ENCODE results near the gene C5orf46.
"Not testable (repeated sequence)": the region's sequence is repeated elsewhere in the genome, so short reads cannot be mapped to it uniquely, and the experiment has no call there.

Gene C5orf46

DNA sequence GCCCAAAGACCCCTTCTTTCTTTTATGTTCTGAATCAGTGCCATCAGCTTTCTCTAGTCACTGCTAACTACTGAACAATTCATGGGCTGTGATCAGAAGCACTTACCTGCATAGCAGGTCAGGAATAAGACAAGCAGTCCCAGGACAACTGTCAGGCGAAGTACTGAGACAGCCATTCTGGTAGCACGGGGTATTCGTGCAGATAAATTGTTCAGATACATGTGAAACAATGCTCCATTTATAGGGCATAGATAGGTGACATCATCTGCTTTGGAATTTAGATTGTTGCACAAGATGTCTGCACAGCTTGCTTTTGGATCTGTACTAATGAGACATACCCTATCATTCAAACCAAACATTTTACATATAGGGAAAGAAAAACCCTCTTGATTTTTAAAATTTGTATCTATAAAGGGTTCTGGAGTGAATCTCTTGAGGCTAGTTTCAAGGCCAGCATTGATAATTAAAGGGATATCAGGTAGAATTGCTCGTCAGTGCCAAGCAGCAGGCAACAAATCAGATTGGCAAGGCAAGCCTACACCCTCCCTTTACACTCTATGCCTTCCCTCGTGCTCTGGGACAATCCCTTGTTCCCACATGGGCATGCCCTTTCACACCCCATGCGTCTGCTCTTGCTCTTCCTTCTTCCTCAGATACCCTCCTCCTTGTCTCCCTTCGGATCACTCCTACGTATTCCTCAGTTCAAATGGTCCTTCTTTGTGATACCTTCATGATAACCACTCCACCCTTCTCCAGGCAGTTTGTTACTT is at the start of gene C5orf46:
C5orf46 (minus strand) TSS at position 213 of the 770 bp plus-strand sequence; CDS start at position 176, 37 bp downstream.
- DNase-seq = no peak

DNA sequence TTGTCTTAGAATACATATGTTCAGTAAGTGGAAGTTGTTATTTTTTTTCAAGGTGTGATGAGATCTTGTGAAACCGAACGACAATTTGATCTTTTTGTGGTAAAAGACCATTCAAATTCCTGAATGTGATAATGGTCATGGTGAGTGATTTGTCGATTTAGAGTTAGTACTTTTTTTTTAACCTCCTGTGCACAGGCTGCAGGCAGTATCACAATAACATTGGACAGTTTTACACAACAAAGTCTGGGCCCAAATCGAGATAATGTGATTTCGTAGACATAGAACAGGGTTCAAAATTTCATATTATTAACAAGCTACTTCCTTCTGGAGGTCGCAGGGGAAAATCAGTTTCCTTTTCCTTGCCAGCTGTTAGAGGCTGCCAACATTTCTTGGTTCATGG is 48.6 kb upstream of the C5orf46 start:
- no peak for DNase-seq

GRCh38 chr5:147949711-147950573 is 43.6 kb upstream of the C5orf46 start:
- DNase-seq = no peak

DNA sequence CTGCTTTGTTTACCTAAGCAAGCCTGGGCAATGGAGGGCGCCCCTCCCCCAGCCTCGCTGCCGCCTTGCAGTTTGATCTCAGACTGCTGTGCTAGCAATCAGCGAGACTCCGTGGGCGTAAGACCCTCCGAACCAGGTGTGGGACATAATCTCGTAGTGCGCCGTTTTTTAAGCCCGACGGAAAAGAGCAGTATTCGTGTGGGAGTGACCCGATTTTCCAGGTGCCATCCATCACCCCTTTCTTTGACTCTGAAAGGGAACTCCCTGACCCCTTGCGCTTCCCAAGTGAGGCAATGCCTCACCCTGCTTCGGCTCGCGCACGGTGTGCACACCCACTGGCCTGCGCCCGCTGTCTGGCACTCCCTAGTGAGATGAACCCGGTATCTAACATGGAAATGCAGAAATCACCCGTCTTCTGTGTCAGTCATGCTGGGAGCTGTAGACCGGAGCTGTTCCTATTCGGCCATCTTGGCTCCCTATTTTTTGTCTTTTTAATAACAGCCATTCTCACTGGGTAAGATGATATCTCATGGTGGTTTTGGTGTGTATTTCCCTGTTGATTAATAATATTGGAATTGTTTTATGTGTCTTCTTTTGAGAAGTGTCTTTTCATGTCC is 40.4 kb upstream of the C5orf46 start:
- not testable (repeated sequence) for DNase-seq

- no peak for DNase-seq
Observed at GRCh38 chr5:147939431-147940114, 33.2 kb upstream of the C5orf46 start.

GRCh38 chr5:147935032-147935431 is 28.7 kb upstream of the C5orf46 start:
- DNase-seq = no peak

DNA sequence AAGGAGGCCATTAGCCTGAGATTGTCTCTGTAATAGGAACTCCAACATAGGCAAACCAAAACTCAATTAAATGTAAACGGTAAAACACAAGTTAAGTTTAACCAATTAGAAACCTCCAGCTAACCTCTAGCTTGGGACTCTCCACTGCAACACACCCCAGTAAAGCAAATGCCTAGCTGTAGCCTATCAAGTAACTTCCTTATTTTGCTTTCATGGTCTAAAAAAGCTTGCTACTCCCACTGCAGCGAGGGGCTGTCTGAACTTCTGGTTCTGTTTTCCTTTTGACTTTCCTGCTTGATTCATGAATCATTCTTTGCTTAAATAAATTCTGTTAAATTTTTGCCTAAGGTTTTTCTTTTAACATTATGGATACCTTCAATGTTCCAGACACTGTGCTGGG is 24.4 kb upstream of the C5orf46 start:
- no peak for DNase-seq

DNA sequence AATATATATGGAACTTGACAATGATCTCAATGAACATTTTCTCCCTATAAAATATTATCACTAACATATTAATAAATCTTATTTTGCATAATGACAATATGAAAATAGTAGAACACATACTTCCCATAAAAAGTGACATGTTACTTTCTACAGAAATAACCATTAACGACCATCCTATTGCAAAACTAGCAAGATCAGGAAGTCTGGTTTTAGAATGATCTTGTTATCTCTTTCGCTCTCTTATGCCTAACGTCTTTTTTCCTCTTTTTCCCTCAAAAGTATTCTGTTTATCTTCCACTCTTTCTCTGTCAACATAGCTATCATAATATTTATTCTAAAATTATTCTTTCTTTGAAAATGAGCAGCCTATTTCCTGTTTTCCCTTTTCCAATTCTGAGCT is 21.6 kb upstream of the C5orf46 start:
- no peak for DNase-seq

- DNase-seq = no peak
Observed at GRCh38 chr5:147925020-147925419, 18.7 kb upstream of the C5orf46 start.

GRCh38 chr5:147921136-147921535 is 14.8 kb upstream of the C5orf46 start:
- DNase-seq = no peak

DNA sequence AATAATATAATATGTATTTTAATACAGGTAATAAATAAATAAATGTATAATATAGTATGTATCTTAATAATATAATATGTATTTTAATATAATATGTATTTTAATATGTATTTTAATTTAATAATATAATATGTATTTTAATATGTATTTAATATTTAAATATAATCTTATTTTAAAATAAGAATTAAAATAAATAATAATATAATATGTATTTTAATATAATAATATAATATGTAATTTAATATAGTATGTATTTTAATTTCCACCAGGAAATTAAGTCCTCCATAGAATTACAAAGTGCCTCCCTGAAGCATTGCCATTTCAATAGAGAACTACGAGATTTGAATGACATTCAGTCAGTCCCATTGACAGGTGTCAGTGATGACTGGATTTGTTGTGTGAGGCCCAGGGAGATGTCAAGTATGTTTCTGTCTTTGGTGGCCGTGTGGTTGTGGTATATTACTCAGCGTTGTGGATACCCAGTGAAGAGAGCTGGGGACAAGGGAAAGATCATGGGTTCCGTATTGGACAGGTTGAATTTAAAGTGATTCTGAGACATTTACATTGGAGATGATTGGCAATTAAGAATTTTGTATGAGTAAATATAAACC is 14.2 kb upstream of the C5orf46 start:
- DNase-seq = no peak

DNA sequence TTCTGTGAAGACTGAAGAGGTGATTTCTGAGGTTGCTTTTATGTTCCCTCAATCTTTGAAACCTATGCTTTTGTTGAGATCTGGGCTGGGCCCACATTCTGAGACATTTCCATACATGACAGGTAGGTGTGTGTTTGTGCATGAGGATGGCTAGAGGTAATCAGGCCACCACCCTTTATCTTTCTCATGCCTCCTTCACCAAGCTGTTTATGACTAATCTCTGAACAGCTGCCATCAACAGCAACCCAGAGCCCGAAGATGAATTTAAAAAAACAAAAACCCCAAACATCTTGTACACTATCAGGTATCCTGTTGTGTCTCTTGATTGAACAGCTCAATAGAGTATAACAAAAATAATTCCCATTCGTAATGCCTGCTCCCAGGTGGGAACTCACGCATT is 12.6 kb upstream of the C5orf46 start:
- DNase-seq = no peak

DNA sequence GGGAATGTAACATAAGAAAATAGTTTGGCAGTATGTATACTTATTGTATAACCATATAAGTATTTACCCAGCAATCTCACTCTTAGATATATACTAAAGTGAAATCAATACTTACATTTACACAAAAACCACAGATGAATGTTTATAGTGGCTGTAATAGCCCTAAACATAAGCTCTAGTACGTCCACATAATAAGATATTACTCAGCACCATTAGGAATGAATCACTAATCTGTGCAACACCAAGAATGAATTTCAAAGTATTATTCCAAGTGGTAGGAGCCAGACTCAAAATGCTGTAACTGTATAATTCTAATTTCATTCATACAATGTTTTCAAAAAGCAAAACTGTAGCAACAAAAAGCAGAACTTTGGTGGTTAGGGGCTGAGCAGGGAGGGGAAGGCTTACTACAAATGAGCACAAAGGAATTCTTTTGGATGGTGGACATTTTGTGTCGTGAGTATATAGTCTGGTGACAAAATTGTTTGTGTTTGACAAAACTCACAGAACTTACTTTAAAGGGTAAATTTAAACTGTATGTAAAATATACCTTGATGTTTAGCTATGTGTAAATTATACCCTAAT is 11.9 kb upstream of the C5orf46 start:
- DNase-seq = no peak

GRCh38 chr5:147913786-147914185 is 7.4 kb upstream of the C5orf46 start:
- no peak for DNase-seq

GRCh38 chr5:147912011-147912410 is 5.7 kb upstream of the C5orf46 start:
- DNase-seq = no peak

DNA sequence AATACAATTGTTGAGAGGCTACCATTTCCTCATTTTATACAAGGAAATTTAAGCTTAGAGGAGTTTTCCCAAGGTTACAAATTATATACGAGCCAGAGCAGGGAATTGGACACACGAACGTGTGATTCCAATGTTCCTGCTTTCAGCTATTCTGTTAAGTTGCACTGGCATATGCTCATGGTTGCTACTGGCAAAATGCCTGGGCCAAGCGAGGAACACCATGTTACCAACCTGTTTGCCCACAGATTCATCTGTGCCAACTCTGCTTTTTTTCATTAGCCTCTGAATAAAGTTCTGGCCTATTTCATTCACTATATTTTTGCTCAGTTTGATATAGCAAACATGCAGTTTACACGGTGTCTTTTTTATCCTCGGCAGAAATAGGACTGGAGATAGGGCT is 5.1 kb upstream of the C5orf46 start:
- no peak for DNase-seq

DNA sequence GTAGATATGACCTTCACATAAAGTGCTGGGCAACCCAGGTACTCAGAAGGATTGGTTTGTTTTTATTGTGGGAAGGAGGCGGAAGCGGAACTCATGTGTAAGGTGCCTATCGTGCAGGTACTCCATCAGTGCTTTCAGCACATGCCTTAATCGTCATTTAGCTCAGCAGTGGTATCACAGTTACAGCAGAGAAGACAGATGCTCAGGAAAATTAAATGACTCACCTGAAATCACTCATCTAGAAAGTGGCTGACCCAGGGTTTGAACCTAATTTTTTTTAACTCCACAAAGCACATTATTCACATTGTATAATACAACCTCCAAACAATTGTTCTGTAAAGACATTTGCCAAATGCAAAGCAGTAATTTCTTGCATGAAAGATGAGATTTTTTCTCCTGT is 2.2 kb downstream of the C5orf46 start:
- no peak for DNase-seq

DNA sequence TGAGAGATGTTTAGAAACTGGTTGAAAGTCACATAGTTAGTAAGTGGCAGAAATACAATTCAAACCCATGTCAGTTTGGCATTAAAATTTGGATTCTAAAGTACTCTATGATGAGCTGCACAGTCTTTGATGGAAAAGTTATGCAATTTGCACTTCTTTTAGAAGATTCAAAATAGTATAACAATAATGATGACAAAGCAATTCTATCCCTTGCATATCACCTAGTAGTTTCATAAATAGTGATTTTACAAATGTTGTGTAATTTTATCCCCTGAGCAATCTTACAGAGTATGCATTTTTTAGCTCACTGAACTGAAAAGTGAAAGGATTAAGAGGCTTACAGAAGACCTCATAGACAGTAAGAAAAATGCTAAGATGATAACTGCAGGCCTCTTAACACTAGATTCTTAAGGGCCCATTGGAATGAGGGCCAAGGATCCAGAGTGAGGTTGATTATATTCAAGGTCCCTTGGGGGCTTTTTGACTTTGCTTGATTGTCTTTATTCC is 3.7 kb downstream of the C5orf46 start:
- DNase-seq = no peak

- no peak for DNase-seq
Observed at GRCh38 chr5:147901599-147902039, 4.7 kb downstream of the C5orf46 start.

GRCh38 chr5:147898875-147899401 is 7.4 kb downstream of the C5orf46 start:
- DNase-seq = no peak

GRCh38 chr5:147895864-147896263 is 10.5 kb downstream of the C5orf46 start:
- no peak for DNase-seq

DNA sequence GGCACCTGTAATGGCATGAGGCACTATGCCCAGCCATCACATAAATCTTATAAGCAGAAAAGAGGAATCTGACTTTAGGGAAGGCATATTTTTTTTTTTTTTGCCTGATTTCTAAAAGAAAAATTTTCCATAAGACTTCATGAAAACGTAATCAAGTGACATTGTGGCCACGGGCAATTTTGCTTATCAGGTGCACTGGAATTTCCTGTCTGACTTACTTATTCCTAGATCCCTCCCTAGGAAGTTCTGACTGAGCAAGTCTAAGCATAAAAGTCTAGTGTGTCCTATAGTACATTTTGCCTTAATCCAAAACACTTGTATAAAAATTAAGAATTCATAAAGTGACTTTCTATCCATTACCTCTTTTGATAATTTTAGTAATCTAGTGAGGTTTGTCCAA is 12.5 kb downstream of the C5orf46 start:
- no peak for DNase-seq
